Ramos (cell line): Measurements from ENCODE around the gene ATP5PO.
"Not testable (repeated sequence)": the region's sequence is repeated elsewhere in the genome, so short reads cannot be mapped to it uniquely, and the experiment has no call there.

Source experiments
- in situ Hi-C: fragments of 300-500 bp; cut with MboI; formaldehyde crosslinking; loops from one replicate; pipeline ENCODE4 v1.14.3; 2022; ENCODE audit warnings: low sequenced_read_pairs; ENCODE audit not compliant: unreplicated experiment

Gene ATP5PO

GRCh38 chr21:33942426-33942825 is 26.8 kb upstream of the ATP5PO start:
- in situ Hi-C loops: no loop called here

- in situ Hi-C loops: no loop called here
Observed at GRCh38 chr21:33940881-33941245, 25.3 kb upstream of the ATP5PO start.

GRCh38 chr21:33940164-33940880 is 24.7 kb upstream of the ATP5PO start:
- in situ Hi-C loops: no loop called here

GRCh38 chr21:33939226-33939625 is 23.6 kb upstream of the ATP5PO start:
- in situ Hi-C loops: no loop called here

GRCh38 chr21:33938381-33938780 is 22.8 kb upstream of the ATP5PO start:
- in situ Hi-C loops: no loop called here

GRCh38 chr21:33937931-33938339 is 22.3 kb upstream of the ATP5PO start:
- in situ Hi-C loops: no loop called here

GRCh38 chr21:33937146-33937545 is 21.5 kb upstream of the ATP5PO start:
- in situ Hi-C loops: no loop called here

GRCh38 chr21:33936301-33937038 is 20.9 kb upstream of the ATP5PO start:
- in situ Hi-C loops: no loop called here

- in situ Hi-C loops: no loop called here
Observed at GRCh38 chr21:33932731-33933130, 17.1 kb upstream of the ATP5PO start.

GRCh38 chr21:33931799-33932390 is 16.3 kb upstream of the ATP5PO start:
- in situ Hi-C loops: no loop called here

- in situ Hi-C loops: not testable (repeated sequence)
Observed at GRCh38 chr21:33931052-33931798, 15.6 kb upstream of the ATP5PO start.

GRCh38 chr21:33926248-33926647 is 10.6 kb upstream of the ATP5PO start:
- in situ Hi-C loops: loop anchor here (10.0 kb wide), 1 partner anchor 709 kb away; no protein-coding TSS in a partner anchor

- in situ Hi-C loops: loop anchor here (10.0 to 25.0 kb wide), 2 partner anchors 313 to 710 kb away; no protein-coding TSS in a partner anchor
Observed at GRCh38 chr21:33924766-33925100, 9.1 kb upstream of the ATP5PO start.

GRCh38 chr21:33924079-33924765 is 8.6 kb upstream of the ATP5PO start:
- in situ Hi-C loops: loop anchor here (10.0 to 25.0 kb wide), 2 partner anchors 313 to 711 kb away; no protein-coding TSS in a partner anchor

- in situ Hi-C loops: loop anchor here (25.0 kb wide), 1 partner anchor 320 kb away; no protein-coding TSS in a partner anchor
Observed at GRCh38 chr21:33917421-33917820, 1.8 kb upstream of the ATP5PO start.

GRCh38 chr21:33916200-33916567 is 580 bp upstream of the ATP5PO start:
- in situ Hi-C loops: loop anchor here (25.0 kb wide), 1 partner anchor 321 kb away; no protein-coding TSS in a partner anchor

GRCh38 chr21:33914188-33914587 is 1.4 kb downstream of the ATP5PO start:
- in situ Hi-C loops: loop anchor here (25.0 kb wide), 1 partner anchor 323 kb away; no protein-coding TSS in a partner anchor

GRCh38 chr21:33909756-33910155 is 5.8 kb downstream of the ATP5PO start:
- in situ Hi-C loops: loop anchor here (25.0 kb wide), 1 partner anchor 328 kb away; no protein-coding TSS in a partner anchor

GRCh38 chr21:33908760-33909159 is 6.8 kb downstream of the ATP5PO start:
- in situ Hi-C loops: loop anchor here (25.0 kb wide), 1 partner anchor 329 kb away; no protein-coding TSS in a partner anchor

GRCh38 chr21:33904041-33904440 is 11.6 kb downstream of the ATP5PO start:
- in situ Hi-C loops: loop anchor here (25.0 kb wide), 1 partner anchor 333 kb away; no protein-coding TSS in a partner anchor
